Nephron (organoid): ENCODE results near the gene DDX51.

Experiments
- H3K27ac Mint-ChIP-seq, 3 experiments: 2 replicates each; pipeline ENCODE4 v1.8.0; 2020; ENCODE audit warnings: mixed read lengths in 3 of 3, mild to moderate bottlenecking in 2 of 3, moderate library complexity in 1 of 3
- H3K27me3 Mint-ChIP-seq: 2 replicates; pipeline ENCODE4 v1.8.0; 2021; ENCODE audit warnings: low read depth, mild to moderate bottlenecking, moderate library complexity, mixed read lengths
- H3K36me3 Mint-ChIP-seq: 2 replicates; pipeline ENCODE4 v1.8.0; 2020; ENCODE audit warnings: low read depth, mixed read lengths
- H3K4me1 Mint-ChIP-seq: 2 replicates; pipeline ENCODE4 v1.8.0; 2020; ENCODE audit warnings: mixed read lengths
- H3K4me3 Mint-ChIP-seq, 3 experiments: 2 replicates each; pipeline ENCODE4 v1.8.0; 2020; ENCODE audit warnings: mild to moderate bottlenecking in 3 of 3, mixed read lengths in 3 of 3, moderate library complexity in 2 of 3
- H3K9me3 Mint-ChIP-seq: 2 replicates; pipeline ENCODE4 v1.8.0; 2020; ENCODE audit warnings: mixed read lengths
- CTCF ChIP-seq, 3 experiments: fragments of 200-600 bp; sonication (generic); IDR thresholded peaks; one replicate each; pipeline ENCODE4 v1.5.0; 2021; ENCODE audit warnings: antibody characterized with exemption in 3 of 3; ENCODE audit not compliant: unreplicated experiment in 3 of 3

DDX51 gene

GRCh38 chr12:132165584-132165983 is 21.5 kb upstream of the DDX51 start:
- H3K36me3 Mint-ChIP-seq: no peaks in the 10 kb centered on the region
- H3K4me1 Mint-ChIP-seq: no peaks in the 10 kb centered on the region
- H3K4me3 Mint-ChIP-seq: no peak overlapping the region
- no peaks in the 10 kb centered on the region for H3K9me3 Mint-ChIP-seq
- H3K27me3 Mint-ChIP-seq: peaks cover 32% of the 10 kb centered on the region
- no peak for TF ChIP-seq CTCF (IDR thresholded peaks at IDR 0.05; ENCODE audit: unreplicated experiment in 3 of 3)
- no peak overlapping the region for H3K27ac Mint-ChIP-seq

GRCh38 chr12:132164426-132164825 is 20.3 kb upstream of the DDX51 start:
- peaks cover 23% of the 10 kb centered on the region for H3K27me3 Mint-ChIP-seq
- TF ChIP-seq CTCF (IDR thresholded peaks at IDR 0.05; ENCODE audit: unreplicated experiment in 3 of 3): no peak
- no peak overlapping the region for H3K27ac Mint-ChIP-seq
- no peak overlapping the region for H3K4me3 Mint-ChIP-seq
- no peaks in the 10 kb centered on the region for H3K36me3 Mint-ChIP-seq
- H3K4me1 Mint-ChIP-seq: no peaks in the 10 kb centered on the region
- no peaks in the 10 kb centered on the region for H3K9me3 Mint-ChIP-seq

- Mint-ChIP-seq H3K4me3 (no peak overlapping the region), H3K4me1 (no peaks in the 10 kb centered on the region), H3K36me3 (no peaks in the 10 kb centered on the region), H3K27ac (no peak overlapping the region), H3K9me3 (no peaks in the 10 kb centered on the region), H3K27me3 (peaks cover 23% of the 10 kb centered on the region)
- TF ChIP-seq CTCF (IDR thresholded peaks at IDR 0.05; ENCODE audit: unreplicated experiment in 3 of 3): peak in 1 of 3 experiments; percentile 12
Observed at GRCh38 chr12:132163911-132164288, 19.8 kb upstream of the DDX51 start.

GRCh38 chr12:132163041-132163910 is 19.2 kb upstream of the DDX51 start:
- Mint-ChIP-seq H3K27ac (no peak overlapping the region), H3K9me3 (no peaks in the 10 kb centered on the region), H3K36me3 (no peaks in the 10 kb centered on the region), H3K4me3 (no peak overlapping the region), H3K4me1 (no peaks in the 10 kb centered on the region), H3K27me3 (peaks cover 23% of the 10 kb centered on the region)
- TF ChIP-seq CTCF (IDR thresholded peaks at IDR 0.05; ENCODE audit: unreplicated experiment in 3 of 3): no peak

- Mint-ChIP-seq H3K9me3 (no peaks in the 10 kb centered on the region), H3K27me3 (peaks cover 22% of the 10 kb centered on the region), H3K4me3 (no peak overlapping the region), H3K4me1 (no peaks in the 10 kb centered on the region), H3K36me3 (no peaks in the 10 kb centered on the region), H3K27ac (no peak overlapping the region)
- TF ChIP-seq CTCF (IDR thresholded peaks at IDR 0.05; ENCODE audit: unreplicated experiment in 3 of 3): no peak
Observed at GRCh38 chr12:132162508-132163031, 18.5 kb upstream of the DDX51 start.
